ENCODE data around the gene LSS. TPM values are rescaled to one million over a fixed set of nuclear protein-coding genes. Genes with fewer than 3 reads are reported as not detected.

The LSS gene
- total RNA-seq, 1 experiment from 2014 or later = 101 TPM

- TF ChIP-seq FOXJ3 (CRISPR knock-in tag; IDR thresholded peaks at IDR 0.05; ENCODE audit: borderline replicate concordance) (no peak), RELA (CRISPR knock-in tag; IDR thresholded peaks at IDR 0.05; ENCODE audit: borderline replicate concordance) (no peak), ZNF317 (CRISPR knock-in tag; IDR thresholded peaks at IDR 0.05; ENCODE audit: borderline replicate concordance, low read depth) (no peak), ZNF416 (CRISPR knock-in tag; IDR thresholded peaks at IDR 0.05) (no peak), OVOL2 (CRISPR knock-in tag; IDR thresholded peaks at IDR 0.05; ENCODE audit: borderline replicate concordance) (no peak), JUN (CRISPR knock-in tag; IDR thresholded peaks at IDR 0.05) (no peak), USF2 (CRISPR knock-in tag; IDR thresholded peaks at IDR 0.05) (no peak), CREB1 (CRISPR knock-in tag; IDR thresholded peaks at IDR 0.05) (no peak)
Measured at GRCh38 chr21:46189213-46189958, 39.2 kb downstream of the LSS start (continued).

- Mint-ChIP-seq H3K27me3 (ENCODE audit: low read depth) (no peaks in the 10 kb centered on the region), H3K36me3 (peaks cover 18% of the 10 kb centered on the region)
Measured at GRCh38 chr21:46188226-46189212, 40.1 kb downstream of the LSS start.

More at GRCh38 chr21:46188226-46189212, 40.1 kb downstream of the LSS start:
- ATAC-seq (no peak), DNase-seq (ENCODE audit: low spot score) (no peak)
- H3K4me1 Mint-ChIP-seq = peaks cover 22% of the 10 kb centered on the region
- CTCF ChIA-PET = no interaction called here
- no peak overlapping the region for H3K4me3 Mint-ChIP-seq
- POLR2A ChIA-PET = interaction anchor here (0.5 kb wide), 1 partner anchor 9 kb away, joined by 3 read pairs; no protein-coding TSS in a partner anchor
- peaks cover 3% of the 10 kb centered on the region; the same call in 1 of the 2 replicates for H3K9me3 Mint-ChIP-seq
- peak overlapping the region; percentile 73 for H3K27ac Mint-ChIP-seq
- no peak for TF ChIP-seq ZNF317 (CRISPR knock-in tag; IDR thresholded peaks at IDR 0.05; ENCODE audit: borderline replicate concordance, low read depth)
- no peak for TF ChIP-seq ZNF263 (CRISPR knock-in tag; IDR thresholded peaks at IDR 0.05; ENCODE audit: low read depth)
- TF ChIP-seq FOXP1 (CRISPR knock-in tag; IDR thresholded peaks at IDR 0.05; ENCODE audit: borderline replicate concordance) = no peak
- TF ChIP-seq JUN (CRISPR knock-in tag; IDR thresholded peaks at IDR 0.05) = no peak
- no peak for TF ChIP-seq E2F1 (CRISPR knock-in tag; IDR thresholded peaks at IDR 0.05)
- no peak for TF ChIP-seq ZNF671 (CRISPR knock-in tag; IDR thresholded peaks at IDR 0.05)
- no peak for TF ChIP-seq CDX4 (CRISPR knock-in tag; IDR thresholded peaks at IDR 0.05; ENCODE audit: borderline replicate concordance)
- TF ChIP-seq ATF2 (CRISPR knock-in tag; IDR thresholded peaks at IDR 0.05; ENCODE audit: borderline replicate concordance, low read depth) = no peak
- TF ChIP-seq ZBTB21 (CRISPR knock-in tag; IDR thresholded peaks at IDR 0.05; ENCODE audit: borderline replicate concordance) = no peak
- TF ChIP-seq KAT7 (CRISPR knock-in tag; IDR thresholded peaks at IDR 0.05; ENCODE audit: borderline replicate concordance) = no peak
- no peak for TF ChIP-seq IRF2 (CRISPR knock-in tag; IDR thresholded peaks at IDR 0.05; ENCODE audit: borderline replicate concordance, low read depth)
- no peak for TF ChIP-seq ZSCAN18 (CRISPR knock-in tag; IDR thresholded peaks at IDR 0.05)
- TF ChIP-seq ATF3 (CRISPR knock-in tag; conservative IDR thresholded peaks at IDR 0.05) = no peak
- TF ChIP-seq ERG (CRISPR knock-in tag; IDR thresholded peaks at IDR 0.05) = no peak
- no peak for TF ChIP-seq NR3C1 (CRISPR knock-in tag; conservative IDR thresholded peaks at IDR 0.05; ENCODE audit: low read depth)
- TF ChIP-seq GABPB1 (CRISPR knock-in tag; IDR thresholded peaks at IDR 0.05) = no peak

All from WTC11 (cell line).